Panc1 (cell line): ENCODE results near the gene TRPM1. TPM values are rescaled to one million over a fixed set of nuclear protein-coding genes. Genes with fewer than 3 reads are reported as not detected.

Source experiments
- ATAC-seq: fragments of 200-7000 bp; cut with Tn5 transposase; 2 replicates; pipeline ENCODE4 v1.9.1; 2020; ENCODE audit warnings: mild to moderate bottlenecking, moderate library complexity
- BruUV-seq: library from RNA; stranded (reverse); fragments of 400-500 nt; replicated peaks from 2 replicates; lab custom pipeline; 2021; lab: Mats Ljungman, UMichigan
- CTCF ChIA-PET: fragments of 300-600 bp; sonication (Branson Sonifier 250); formaldehyde crosslinking; loops from one replicate; lab custom pipeline; 2022; ENCODE audit warnings: antibody characterized with exemption; lab: Charles Lee
- POLR2A ChIA-PET: fragments of 300-600 bp; sonication (Branson Sonifier 250); formaldehyde crosslinking; loops from one replicate; lab custom pipeline; 2022; ENCODE audit warnings: antibody characterized with exemption; lab: Charles Lee
- DNase-seq: peaks from one replicate; pipeline ENCODE4 v3.0.0-alpha.2; 2010; ENCODE audit warnings: low read depth, low spot score
- H3K27ac ChIP-seq: 2 replicates; pipeline ENCODE4 v1.5.1; 2011; ENCODE audit warnings: mild to moderate bottlenecking, low read length, inconsistent platforms
- H3K27me3 ChIP-seq: fragments of 200-500 bp; sonication (Bioruptor generic); 2 replicates; pipeline ENCODE4 v1.6.0; 2014; ENCODE audit warnings: low read length, inconsistent platforms; ENCODE audit not compliant: control insufficient read depth, insufficient read depth
- H3K36me3 ChIP-seq: fragments of 200-500 bp; sonication (Bioruptor generic); 2 replicates; pipeline ENCODE4 v1.5.1; 2014; ENCODE audit warnings: inconsistent platforms, mild to moderate bottlenecking, low read length, moderate library complexity; ENCODE audit not compliant: control insufficient read depth, insufficient read depth
- H3K4me1 ChIP-seq: 2 replicates; pipeline ENCODE4 v1.5.1; 2011; ENCODE audit warnings: inconsistent platforms, mild to moderate bottlenecking, low read length, moderate library complexity; ENCODE audit not compliant: control insufficient read depth, insufficient read depth
- H3K4me3 ChIP-seq, 2 experiments: 2 replicates each; pipeline ENCODE4 v1.5.1; 2011 to 2012; ENCODE audit warnings: low read depth in 2 of 2, low read length in 2 of 2, mild to moderate bottlenecking in 2 of 2, inconsistent platforms in 1 of 2, moderate library complexity in 1 of 2
- H3K9me3 ChIP-seq: fragments of 200-500 bp; sonication (Bioruptor generic); 2 replicates; pipeline ENCODE4 v1.5.1; 2014; ENCODE audit warnings: low read depth, mild to moderate bottlenecking, inconsistent platforms, low read length, moderate library complexity; ENCODE audit not compliant: control insufficient read depth, insufficient read depth
- CTCF ChIP-seq: fragments of 450-650 bp; IDR thresholded peaks from 2 replicates; pipeline ENCODE4 v1.5.1; 2017; ENCODE audit warnings: mild to moderate bottlenecking
- POLR2AphosphoS5 ChIP-seq: IDR thresholded peaks from 2 replicates; pipeline ENCODE4 v1.6.1; 2012; ENCODE audit warnings: mild to moderate bottlenecking, low read depth, low read length, moderate library complexity
- REST ChIP-seq, 2 experiments: IDR thresholded peaks; 2 replicates each; pipeline ENCODE4 v1.6.1; 2011 to 2012; ENCODE audit warnings: low read depth in 2 of 2, control low read depth in 1 of 2, low read length in 1 of 2, mild to moderate bottlenecking in 1 of 2, moderate library complexity in 1 of 2; ENCODE audit not compliant: insufficient read depth in 1 of 2
- SIN3A ChIP-seq: IDR thresholded peaks from 2 replicates; pipeline ENCODE4 v1.6.1; 2012; ENCODE audit warnings: low read depth, mild to moderate bottlenecking, low read length, moderate library complexity, borderline replicate concordance; ENCODE audit not compliant: insufficient read depth
- TCF7L2 ChIP-seq: IDR thresholded peaks from 2 replicates; pipeline ENCODE4 v1.6.1; 2011; ENCODE audit warnings: mild to moderate bottlenecking, low read depth, low read length, inconsistent platforms
- in situ Hi-C: cut with HindIII; loops from 2 replicates; pipeline ENCODE4 v1.10.0; 2016; ENCODE audit warnings: low sequenced_read_pairs, low pct_unique_long_range_greater_than_20kb
- intact Hi-C: fragments of 100-400 bp; cut with micrococcal nuclease; formaldehyde crosslinking; loops from one replicate; pipeline ENCODE4 v1.10.0; 2022; ENCODE audit not compliant: unreplicated experiment
- total RNA-seq: library from RNA; stranded (reverse); gene quantifications from one replicate; pipeline ENCODE4 v1.2.1, GENCODE V29; 2021; ENCODE audit not compliant: unreplicated experiment

Gene TRPM1
- total RNA-seq, 1 experiment from 2014 or later, result not detected

- Histone ChIP-seq H3K4me1 (no peaks in the 10 kb centered on the region), H3K36me3 (no peaks in the 10 kb centered on the region), H3K27me3 (no peaks in the 10 kb centered on the region; the same call in 1 of the 2 replicates), H3K4me3 (no peak overlapping the region), H3K9me3 (no peaks in the 10 kb centered on the region), H3K27ac (no peak overlapping the region)
- intact Hi-C loops, result no loop called here
- in situ Hi-C loops, result no loop called here
- BruUV-seq, result no TSS peak
- ChIA-PET CTCF (no interaction called here), POLR2A (no interaction called here)
- TF ChIP-seq TCF7L2, result no peak
- no peak for TF ChIP-seq SIN3A
- no peak for TF ChIP-seq CTCF
- no peak for TF ChIP-seq POLR2AphosphoS5
- no peak for TF ChIP-seq REST (IDR thresholded peaks at IDR 0.05; ENCODE audit: insufficient read depth in 1 of 2, low read depth in 2 of 2, low read length in 1 of 2)
- no peak for ATAC-seq
- DNase-seq, result no peak
These were observed 32.0 kb downstream of the TRPM1 start for GRCh38 chr15:31069360-31070000.

GRCh38 chr15:31067890-31068603, 33.5 kb downstream of the TRPM1 start:
- Histone ChIP-seq H3K4me1 (no peaks in the 10 kb centered on the region), H3K4me3 (no peak overlapping the region), H3K27me3 (no peaks in the 10 kb centered on the region), H3K9me3 (no peaks in the 10 kb centered on the region), H3K36me3 (no peaks in the 10 kb centered on the region), H3K27ac (no peak overlapping the region)
- ChIA-PET CTCF (no interaction called here), POLR2A (no interaction called here)
- ATAC-seq (no peak), DNase-seq (no peak)
- TF ChIP-seq POLR2AphosphoS5 (no peak), CTCF (no peak)
- no TSS peak for BruUV-seq
- intact Hi-C loops (no loop called here), in situ Hi-C loops (no loop called here)
